CD4-positive, alpha-beta memory T cell (primary cell): ENCODE results near the gene PTPRR. TPM values are rescaled to one million over a fixed set of nuclear protein-coding genes. Genes with fewer than 3 reads are reported as not detected.

ENCODE experiments used
- CTCF ChIA-PET: fragments of 350-600 bp; sonication (Branson Sonifier 250); formaldehyde crosslinking; loops from one replicate; lab custom pipeline; 2021; ENCODE audit warnings: inconsistent platforms; ENCODE audit not compliant: partially characterized antibody; lab: Charles Lee
- POLR2A ChIA-PET: fragments of 350-600 bp; sonication (Branson Sonifier 250); formaldehyde crosslinking; loops from one replicate; lab custom pipeline; 2021; ENCODE audit not compliant: partially characterized antibody; lab: Charles Lee
- DNase-seq, 5 donors: peaks; one replicate each; pipeline versions ENCODE4 v3.0.0 to v3.0.0-alpha.2; 2020 to 2022; ENCODE audit warnings: mixed read lengths in 1 of 5
- H3K27ac ChIP-seq: one replicate; pipeline ENCODE4 v1.7.0; 2013; ENCODE audit warnings: low read depth, low read length
- H3K27me3 ChIP-seq: 2 replicates; pipeline ENCODE4 v1.7.0; 2013; ENCODE audit warnings: mild to moderate bottlenecking, low read length, moderate library complexity; ENCODE audit not compliant: insufficient read depth
- H3K36me3 ChIP-seq: 2 replicates; pipeline ENCODE4 v1.7.0; 2013; ENCODE audit warnings: mild to moderate bottlenecking, low read length, moderate library complexity; ENCODE audit not compliant: insufficient read depth
- H3K4me1 ChIP-seq: 2 replicates; pipeline ENCODE4 v1.7.0; 2013; ENCODE audit warnings: mild to moderate bottlenecking, low read length, moderate library complexity; ENCODE audit not compliant: insufficient read depth
- H3K4me3 ChIP-seq, 2 donors: one replicate each; pipeline ENCODE4 v1.7.0; 2013; ENCODE audit warnings: low read length in 2 of 2, mild to moderate bottlenecking in 1 of 2
- H3K9me3 ChIP-seq, 2 donors: one replicate each; pipeline ENCODE4 v1.7.0; 2013; ENCODE audit warnings: low read length in 2 of 2, control low read depth in 1 of 2; ENCODE audit not compliant: control insufficient read depth in 1 of 2
- H3K27ac Mint-ChIP-seq, 7 donors: one replicate each; pipeline ENCODE4 v1.8.0; 2020 to 2021; ENCODE audit warnings: mixed read lengths in 7 of 7, mild to moderate bottlenecking in 6 of 7, inconsistent platforms in 3 of 7, moderate library complexity in 3 of 7
- H3K27me3 Mint-ChIP-seq, 2 donors: one replicate each; pipeline ENCODE4 v1.8.0; 2020 to 2021; ENCODE audit warnings: mixed read lengths in 2 of 2
- H3K36me3 Mint-ChIP-seq, 2 donors: one replicate each; pipeline ENCODE4 v1.8.0; 2020 to 2021; ENCODE audit warnings: mixed read lengths in 2 of 2, inconsistent platforms in 1 of 2, mild to moderate bottlenecking in 1 of 2
- H3K4me1 Mint-ChIP-seq, 4 donors: one replicate each; pipeline ENCODE4 v1.8.0; 2020 to 2021; ENCODE audit warnings: mixed read lengths in 4 of 4, mild to moderate bottlenecking in 1 of 4
- H3K4me3 Mint-ChIP-seq, 8 donors: one replicate each; pipeline ENCODE4 v1.8.0; 2020 to 2021; ENCODE audit warnings: mixed read lengths in 8 of 8, mild to moderate bottlenecking in 7 of 8, moderate library complexity in 6 of 8, inconsistent platforms in 3 of 8
- H3K9me3 Mint-ChIP-seq, 8 donors: one replicate each; pipeline ENCODE4 v1.8.0; 2020 to 2021; ENCODE audit warnings: mixed read lengths in 8 of 8, mild to moderate bottlenecking in 5 of 8, inconsistent platforms in 3 of 8, moderate library complexity in 1 of 8
- intact Hi-C: fragments of 100-400 bp; cut with micrococcal nuclease; formaldehyde crosslinking; loops from one replicate; pipeline ENCODE4 v1.15.1; 2023
- polyA plus RNA-seq, 2 donors: library from polyadenylated mRNA; unstranded; fragments of 300-500 nt; fragmentation: Illumina TruSeq; gene quantifications; one replicate each; pipeline ENCODE4 v1.2.3, GENCODE V29; 2021
- total RNA-seq, 2 experiments: library from RNA; stranded (reverse); gene quantifications; one replicate each; pipeline ENCODE4 v1.2.3, GENCODE V29; 2021

PTPRR gene
- total and polyA plus RNA-seq, 4 experiments from 2014 or later = not detected

GRCh38 chr12:70798016-70798783, 122.3 kb downstream of the PTPRR start:
- intact Hi-C loops = no loop called here
- H3K27me3 Mint-ChIP-seq = no peaks in the 10 kb centered on the region
- ChIA-PET CTCF (no interaction called here), POLR2A (no interaction called here)
- no peak overlapping the region for H3K27ac Mint-ChIP-seq
- Histone ChIP-seq H3K4me1 (no peaks in the 10 kb centered on the region), H3K27ac (no peak overlapping the region), H3K9me3 (no peaks in the 10 kb centered on the region), H3K36me3 (no peaks in the 10 kb centered on the region), H3K27me3 (no peaks in the 10 kb centered on the region), H3K4me3 (no peak overlapping the region)
- DNase-seq = no peak
- H3K36me3 Mint-ChIP-seq = no peaks in the 10 kb centered on the region
- H3K4me3 Mint-ChIP-seq = no peak overlapping the region
- H3K9me3 Mint-ChIP-seq = peaks cover 0 to 3% (median 0%) of the 10 kb centered on the region in 8 donors
- no peaks in the 10 kb centered on the region for H3K4me1 Mint-ChIP-seq

- CTCF ChIA-PET = no interaction called here
Measured at GRCh38 chr12:70796989-70797388, 123.5 kb downstream of the PTPRR start.

GRCh38 chr12:70795608-70796007, 124.9 kb downstream of the PTPRR start:
- Histone ChIP-seq H3K36me3 (no peaks in the 10 kb centered on the region), H3K4me1 (no peaks in the 10 kb centered on the region), H3K4me3 (no peak overlapping the region), H3K27me3 (no peaks in the 10 kb centered on the region), H3K9me3 (no peaks in the 10 kb centered on the region), H3K27ac (no peak overlapping the region)
- no peaks in the 10 kb centered on the region for H3K4me1 Mint-ChIP-seq
- POLR2A ChIA-PET = no interaction called here
- CTCF ChIA-PET = no interaction called here
- no peaks in the 10 kb centered on the region for H3K36me3 Mint-ChIP-seq
- H3K4me3 Mint-ChIP-seq = no peak overlapping the region
- no peak overlapping the region for H3K27ac Mint-ChIP-seq
- no peak for DNase-seq
- intact Hi-C loops = no loop called here
- no peaks in the 10 kb centered on the region for H3K27me3 Mint-ChIP-seq
- peaks cover 0 to 3% (median 0%) of the 10 kb centered on the region in 8 donors for H3K9me3 Mint-ChIP-seq

More at GRCh38 chr12:70796989-70797388, 123.5 kb downstream of the PTPRR start:
- intact Hi-C loops = no loop called here
- no peaks in the 10 kb centered on the region for H3K36me3 ChIP-seq
- Mint-ChIP-seq H3K4me3 (no peak overlapping the region), H3K27ac (no peak overlapping the region), H3K4me1 (no peaks in the 10 kb centered on the region), H3K36me3 (no peaks in the 10 kb centered on the region), H3K27me3 (no peaks in the 10 kb centered on the region), H3K9me3 (peaks cover 0 to 3% (median 0%) of the 10 kb centered on the region in 8 donors)
- DNase-seq = no peak
- POLR2A ChIA-PET = no interaction called here
- no peaks in the 10 kb centered on the region for H3K9me3 ChIP-seq
- no peaks in the 10 kb centered on the region for H3K4me1 ChIP-seq
- H3K27ac ChIP-seq = no peak overlapping the region
- no peaks in the 10 kb centered on the region for H3K27me3 ChIP-seq
- no peak overlapping the region for H3K4me3 ChIP-seq

GRCh38 chr12:70794131-70794530, 126.4 kb downstream of the PTPRR start:
- H3K4me1 ChIP-seq = no peaks in the 10 kb centered on the region
- ChIA-PET POLR2A (no interaction called here), CTCF (no interaction called here)
- Mint-ChIP-seq H3K27me3 (peaks cover 0 to 2% of the 10 kb centered on the region in 2 donors), H3K27ac (no peak overlapping the region), H3K4me3 (no peak overlapping the region), H3K9me3 (peaks cover 0 to 3% (median 0%) of the 10 kb centered on the region in 8 donors), H3K36me3 (no peaks in the 10 kb centered on the region), H3K4me1 (no peaks in the 10 kb centered on the region)
- no peak overlapping the region for H3K27ac ChIP-seq
- H3K4me3 ChIP-seq = no peak overlapping the region
- no peaks in the 10 kb centered on the region for H3K9me3 ChIP-seq
- intact Hi-C loops = no loop called here
- no peaks in the 10 kb centered on the region for H3K36me3 ChIP-seq
- no peaks in the 10 kb centered on the region for H3K27me3 ChIP-seq
- DNase-seq = no peak

GRCh38 chr12:70788774-70789173, 131.8 kb downstream of the PTPRR start:
- Mint-ChIP-seq H3K27ac (no peak overlapping the region), H3K4me1 (no peaks in the 10 kb centered on the region), H3K36me3 (no peaks in the 10 kb centered on the region), H3K4me3 (no peak overlapping the region), H3K27me3 (peaks cover 0 to 2% of the 10 kb centered on the region in 2 donors), H3K9me3 (no peaks in the 10 kb centered on the region)
- intact Hi-C loops = no loop called here
- ChIA-PET POLR2A (no interaction called here), CTCF (no interaction called here)
- no peak overlapping the region for H3K27ac ChIP-seq
- no peak overlapping the region for H3K4me3 ChIP-seq
- H3K27me3 ChIP-seq = no peaks in the 10 kb centered on the region
- no peaks in the 10 kb centered on the region for H3K9me3 ChIP-seq
- no peak for DNase-seq
- H3K36me3 ChIP-seq = no peaks in the 10 kb centered on the region
- H3K4me1 ChIP-seq = no peaks in the 10 kb centered on the region

- ChIA-PET POLR2A (no interaction called here), CTCF (no interaction called here)
- Histone ChIP-seq H3K27ac (no peak overlapping the region), H3K9me3 (no peaks in the 10 kb centered on the region), H3K36me3 (no peaks in the 10 kb centered on the region), H3K27me3 (no peaks in the 10 kb centered on the region), H3K4me3 (no peak overlapping the region), H3K4me1 (no peaks in the 10 kb centered on the region)
- Mint-ChIP-seq H3K4me1 (no peaks in the 10 kb centered on the region), H3K27ac (no peak overlapping the region), H3K4me3 (no peak overlapping the region), H3K27me3 (peaks cover 0 to 2% of the 10 kb centered on the region in 2 donors), H3K36me3 (no peaks in the 10 kb centered on the region), H3K9me3 (peaks cover 0 to 2% (median 0%) of the 10 kb centered on the region in 8 donors)
- intact Hi-C loops = no loop called here
- DNase-seq = no peak
Measured at GRCh38 chr12:70787612-70788011, 132.9 kb downstream of the PTPRR start.

GRCh38 chr12:70785896-70786295, 134.6 kb downstream of the PTPRR start:
- intact Hi-C loops = no loop called here
- no peaks in the 10 kb centered on the region for H3K9me3 ChIP-seq
- H3K36me3 ChIP-seq = no peaks in the 10 kb centered on the region
- Mint-ChIP-seq H3K4me3 (no peak overlapping the region), H3K4me1 (no peaks in the 10 kb centered on the region), H3K36me3 (no peaks in the 10 kb centered on the region), H3K27me3 (peaks cover 0 to 2% of the 10 kb centered on the region in 2 donors), H3K9me3 (peaks cover 0 to 10% (median 2%) of the 10 kb centered on the region in 8 donors), H3K27ac (no peak overlapping the region)
- no peak overlapping the region for H3K27ac ChIP-seq
- H3K27me3 ChIP-seq = no peaks in the 10 kb centered on the region
- no peak overlapping the region for H3K4me3 ChIP-seq
- CTCF ChIA-PET = no interaction called here
- H3K4me1 ChIP-seq = no peaks in the 10 kb centered on the region
- POLR2A ChIA-PET = no interaction called here
- no peak for DNase-seq
